ENCODE results near the gene CYFIP1.

Gene CYFIP1

DNA sequence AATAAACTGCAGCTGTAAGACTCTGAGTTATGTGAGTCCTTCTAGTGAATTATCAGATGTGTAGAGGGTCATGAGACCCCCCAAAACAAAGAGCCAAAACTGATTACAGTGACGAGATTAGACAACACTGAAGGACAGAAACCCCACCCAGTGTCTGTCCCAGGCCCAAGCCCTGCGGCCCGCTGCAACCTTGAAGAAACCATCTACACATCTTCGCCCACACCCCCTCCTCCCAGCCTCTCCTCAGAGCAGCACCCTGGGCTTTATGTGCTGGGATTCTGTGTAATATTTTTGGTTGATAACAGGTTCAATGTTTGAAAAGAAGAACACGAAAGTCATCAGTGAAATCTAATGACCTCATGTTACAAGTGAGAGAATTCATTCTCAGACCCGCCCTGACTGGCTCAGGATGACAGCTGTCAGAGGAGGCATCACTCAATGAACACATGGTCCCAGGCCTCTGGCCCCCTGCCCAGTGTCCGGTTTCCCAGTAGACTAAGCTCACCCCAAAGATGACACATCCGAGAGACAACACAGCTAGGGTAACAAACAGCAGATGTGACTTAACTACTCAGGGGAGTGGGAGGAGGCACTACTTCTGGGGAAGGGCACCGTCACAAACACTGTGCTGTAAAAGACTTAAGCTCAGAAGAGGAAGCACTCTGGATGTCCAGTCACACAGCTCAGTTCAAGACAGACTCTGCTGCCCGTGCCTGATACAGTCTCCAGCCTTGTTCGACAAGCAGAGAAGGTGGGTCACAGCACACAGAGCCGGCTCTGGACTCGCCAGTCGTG, 92.8 kb downstream of the CYFIP1 start:
- DNase-seq, result no peak

DNA sequence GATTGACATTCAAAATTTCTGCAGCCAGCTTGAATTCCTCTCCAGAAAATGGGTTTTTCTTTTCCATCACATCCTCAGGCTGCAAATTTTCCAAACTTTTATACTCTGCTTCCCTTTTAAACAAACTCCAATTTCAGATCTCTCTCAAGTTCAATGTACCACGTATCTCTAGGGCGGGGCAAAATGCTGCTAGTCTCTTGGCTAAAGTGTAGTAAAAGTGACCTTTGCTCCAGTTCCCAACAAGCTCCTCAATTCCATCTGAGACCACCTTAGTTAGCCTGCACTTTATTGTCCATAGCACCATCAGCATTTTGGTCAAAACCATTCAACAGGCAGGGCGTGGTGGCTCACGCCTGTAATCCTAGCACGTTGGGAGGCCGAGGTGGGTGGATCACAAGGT, 95.0 kb downstream of the CYFIP1 start:
- no peak for DNase-seq

GRCh38 chr15:22884344-22884743, 95.8 kb downstream of the CYFIP1 start:
- no peak for DNase-seq

DNA sequence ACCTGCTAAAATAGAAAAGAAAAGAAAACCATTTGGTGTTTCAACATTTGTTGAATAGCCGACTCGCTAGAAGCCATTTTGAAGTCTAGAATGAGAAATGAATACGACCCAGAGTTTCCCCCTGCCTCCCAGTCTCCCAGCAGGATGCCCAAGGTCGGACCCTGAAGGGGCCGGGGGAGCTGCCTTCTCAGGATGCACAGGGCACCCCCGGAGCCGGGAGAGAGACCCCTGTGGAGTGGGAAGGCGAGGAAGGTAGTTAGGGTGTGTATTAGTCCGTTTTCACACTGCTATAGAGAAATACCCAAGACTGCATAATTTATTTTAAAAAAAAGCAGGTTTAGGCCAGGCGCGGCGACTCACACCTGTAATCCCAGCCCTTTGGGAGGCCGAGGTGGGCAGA, 97.0 kb downstream of the CYFIP1 start:
- no peak for DNase-seq

- DNase-seq, result no peak
Observed at GRCh38 chr15:22881739-22882440, 98.3 kb downstream of the CYFIP1 start.

GRCh38 chr15:22880981-22881738, 99.0 kb downstream of the CYFIP1 start:
- DNase-seq, result no peak

- DNase-seq, result no peak
Observed at GRCh38 chr15:22880068-22880980, 99.8 kb downstream of the CYFIP1 start.

- no peak for DNase-seq
Observed at GRCh38 chr15:22878103-22878502, 102.1 kb downstream of the CYFIP1 start.

- no peak for DNase-seq
Observed at GRCh38 chr15:22877607-22878006, 102.6 kb downstream of the CYFIP1 start.

DNA sequence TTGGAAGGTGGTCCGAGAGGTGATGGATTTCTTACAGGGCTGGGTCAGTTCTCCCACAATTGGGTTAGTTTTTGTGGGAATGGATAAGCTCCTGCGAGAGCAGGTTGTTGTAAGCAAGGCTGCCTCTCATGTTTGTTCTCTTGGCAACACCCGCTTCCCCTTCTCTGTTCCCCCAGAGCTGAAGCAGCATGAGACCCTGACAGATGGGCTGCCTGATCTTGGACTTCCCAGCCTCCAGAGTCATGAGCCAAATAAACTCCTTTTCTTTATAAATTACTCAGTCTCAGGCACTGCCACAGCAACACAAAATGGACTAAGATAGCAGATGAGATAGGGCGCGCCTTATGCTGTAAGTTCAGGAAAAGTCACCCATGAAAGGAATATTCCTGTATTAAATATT, 103.1 kb downstream of the CYFIP1 start:
- no peak for DNase-seq

- DNase-seq, result no peak
Observed at GRCh38 chr15:22874966-22875365, 105.2 kb downstream of the CYFIP1 start.

- no peak for DNase-seq
Observed at GRCh38 chr15:22874256-22874655, 105.9 kb downstream of the CYFIP1 start.

DNA sequence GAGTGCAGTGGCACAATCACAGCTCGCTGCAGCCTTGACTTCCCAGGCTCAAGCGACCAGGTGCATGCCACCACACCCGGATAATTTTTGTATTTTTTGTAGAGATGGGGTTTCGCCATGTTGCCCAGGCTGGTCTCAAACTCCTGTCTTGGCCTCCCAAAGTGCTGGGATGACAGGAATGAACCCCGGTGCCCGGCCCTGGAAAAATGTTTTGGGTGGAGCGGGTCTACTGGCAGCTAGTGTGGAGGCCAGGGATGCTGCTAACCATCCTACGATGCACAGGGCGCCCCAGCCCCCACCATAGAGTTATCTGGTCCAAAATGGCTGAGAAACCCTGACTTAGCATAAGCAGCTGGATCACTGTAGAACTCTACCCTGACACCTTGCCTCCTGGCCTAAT, 106.3 kb downstream of the CYFIP1 start:
- no peak for DNase-seq

DNA sequence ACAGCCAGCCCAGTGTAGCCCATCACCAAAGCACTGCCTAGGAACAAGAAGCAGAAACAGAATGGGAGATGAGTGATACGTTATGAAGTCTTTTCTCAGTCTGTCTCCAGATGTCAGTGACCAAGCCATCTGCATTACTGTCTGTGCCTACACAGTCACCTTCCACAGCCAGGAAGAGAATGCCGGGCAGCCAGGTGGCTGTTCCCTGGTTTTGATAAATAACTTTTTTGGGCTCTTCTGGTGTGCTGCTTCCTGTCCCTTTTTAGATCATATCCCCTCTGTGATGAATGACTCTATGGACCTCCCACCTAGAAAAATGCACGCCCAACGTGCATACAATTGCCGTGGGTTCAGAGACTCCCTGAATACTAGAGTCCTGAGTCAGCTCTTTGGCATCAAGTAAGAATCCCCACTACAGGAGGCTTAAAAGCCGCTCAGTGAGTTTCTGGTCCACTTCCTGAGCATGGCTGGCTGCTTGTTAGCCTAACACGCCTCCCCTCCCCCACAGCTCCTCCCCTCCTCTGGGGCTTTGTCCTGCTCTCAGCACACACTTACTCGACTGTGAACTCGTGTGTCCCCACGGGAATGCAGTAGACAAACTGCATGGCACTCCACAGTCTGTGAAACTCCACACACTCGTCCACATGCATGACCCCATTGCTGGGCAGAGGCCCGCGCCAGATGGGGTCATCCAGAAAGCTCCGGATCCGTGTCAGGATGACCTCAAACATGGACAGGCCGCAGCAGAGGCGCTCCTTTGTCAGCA, 107.0 kb downstream of the CYFIP1 start:
- no peak for DNase-seq

DNA sequence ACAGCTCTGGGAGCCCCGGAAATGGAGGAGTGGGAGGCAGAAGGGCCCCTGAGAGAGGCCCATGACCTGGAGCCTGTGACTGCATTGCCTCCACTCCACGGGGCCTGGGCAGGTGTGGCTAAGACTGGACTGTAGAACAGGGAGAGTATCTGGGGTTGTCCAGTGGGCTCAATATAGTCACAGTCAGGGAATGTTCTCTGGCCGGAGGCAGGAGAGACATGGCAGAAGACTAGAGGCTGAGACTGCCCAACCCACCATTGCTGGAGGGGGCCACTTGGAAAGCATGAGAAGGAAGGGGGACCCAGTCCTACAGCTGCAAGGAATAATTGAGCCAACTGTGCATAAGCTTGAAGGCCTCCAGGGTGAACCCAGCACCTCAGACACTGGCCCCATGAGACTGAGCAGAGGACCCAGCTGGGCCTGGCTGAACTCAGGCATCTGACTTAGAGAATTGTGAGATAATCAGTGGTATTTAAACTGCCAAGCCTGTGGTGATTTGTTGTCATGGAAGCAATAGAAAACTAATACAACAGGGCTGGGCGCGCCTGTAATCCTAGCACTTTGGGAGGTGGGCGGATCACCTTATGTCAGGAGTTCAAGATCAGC, 108.6 kb downstream of the CYFIP1 start:
- DNase-seq, result no peak

DNA sequence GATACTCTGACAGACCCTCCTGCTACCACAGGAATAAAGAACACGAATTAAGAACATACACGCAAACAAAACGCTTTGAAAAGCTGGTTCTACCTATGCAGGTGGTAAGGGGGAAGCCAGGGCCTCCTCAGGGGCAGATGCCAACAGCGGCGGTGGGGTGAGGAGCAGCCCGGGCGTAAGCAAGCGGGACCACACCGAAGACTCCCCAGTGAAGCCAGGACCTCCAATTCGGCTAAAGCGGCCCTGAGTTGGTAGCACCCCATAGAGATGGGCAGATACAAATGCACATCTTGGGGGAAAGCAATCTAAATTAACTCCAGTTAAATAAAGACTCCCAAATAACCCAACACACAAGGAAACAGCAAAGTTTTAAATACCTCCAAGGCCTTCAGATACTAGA, 109.3 kb downstream of the CYFIP1 start:
- no peak for DNase-seq

DNA sequence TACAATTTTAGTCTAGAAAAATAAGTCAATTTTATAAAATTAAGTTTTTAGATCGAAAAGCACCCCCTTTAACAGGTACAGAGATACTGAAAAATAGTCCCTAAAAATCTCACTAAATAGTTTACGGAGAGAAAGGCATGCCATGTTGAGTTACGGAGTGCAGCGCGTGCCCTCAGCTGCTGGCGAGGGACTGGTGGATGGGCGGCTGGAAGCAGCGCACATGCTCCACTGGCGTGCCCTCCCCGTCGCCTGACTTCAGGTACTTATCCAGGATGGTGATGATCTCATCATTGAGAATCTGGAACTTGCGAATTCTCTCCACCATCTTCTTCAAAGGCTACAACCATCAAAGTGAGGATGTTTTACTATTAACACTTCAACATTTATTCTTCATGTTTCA, 110.3 kb downstream of the CYFIP1 start:
- no peak for DNase-seq

DNA sequence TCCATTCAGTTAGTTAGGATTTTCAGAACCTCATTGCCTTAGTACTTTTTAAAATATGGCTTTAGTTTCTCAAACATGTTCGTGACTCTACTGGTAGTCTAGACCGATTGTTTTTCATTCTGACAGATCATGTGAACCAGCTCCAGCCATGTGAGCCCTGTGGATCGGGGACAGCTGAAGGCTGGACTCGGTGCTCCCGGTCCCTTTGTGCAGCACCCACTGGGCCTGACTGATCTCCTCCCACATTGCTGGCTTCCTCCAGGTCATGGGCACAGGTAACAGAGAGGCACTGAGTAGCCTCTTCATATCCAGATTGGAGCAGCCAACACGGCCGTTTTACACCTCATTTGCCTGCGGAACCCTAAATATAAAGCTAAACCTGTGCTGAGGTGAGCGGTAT, 111.2 kb downstream of the CYFIP1 start:
- DNase-seq, result no peak

GRCh38 chr15:22868495-22868894, 111.7 kb downstream of the CYFIP1 start:
- no peak for DNase-seq

- DNase-seq, result no peak
Observed at GRCh38 chr15:22867886-22868285, 112.3 kb downstream of the CYFIP1 start.

DNA sequence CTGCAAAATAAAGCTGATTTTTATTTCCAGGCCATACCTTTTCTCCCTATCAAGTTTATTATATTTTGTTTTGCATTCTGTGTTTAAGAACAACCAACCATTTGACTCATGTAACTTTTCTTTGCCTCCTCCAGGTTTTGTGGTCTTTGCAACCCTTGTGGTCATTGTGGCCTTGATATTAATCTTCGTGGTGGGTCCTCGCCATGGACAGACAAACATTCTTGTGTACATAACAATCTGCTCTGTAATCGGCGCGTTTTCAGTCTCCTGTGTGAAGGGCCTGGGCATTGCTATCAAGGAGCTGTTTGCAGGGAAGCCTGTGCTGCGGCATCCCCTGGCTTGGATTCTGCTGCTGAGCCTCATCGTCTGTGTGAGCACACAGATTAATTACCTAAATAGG, 114.1 kb downstream of the CYFIP1 start:
- DNase-seq, result no peak

DNA sequence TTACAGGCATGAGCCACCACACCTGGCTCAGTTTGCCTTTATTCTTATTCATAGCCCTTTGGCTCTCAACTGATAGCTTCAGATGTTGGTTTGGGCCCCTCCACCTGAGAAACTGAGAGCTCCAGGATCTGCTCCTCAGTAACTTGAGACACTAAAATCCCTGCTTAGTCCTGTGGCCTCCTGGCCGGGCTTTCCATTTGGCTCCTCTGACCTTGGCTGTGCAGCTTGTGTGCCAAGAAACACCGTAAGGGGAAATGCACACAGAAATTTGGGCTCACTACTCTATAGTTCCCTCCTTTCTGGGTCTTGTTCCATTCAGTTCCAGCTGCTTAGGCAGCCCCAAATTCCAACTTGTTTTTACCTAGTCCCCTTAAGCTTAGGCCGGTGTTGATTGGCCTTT, 116.8 kb downstream of the CYFIP1 start:
- no peak for DNase-seq
